ENCODE results near the gene OR1F1.
"Not testable (repeated sequence)": the region's sequence is repeated elsewhere in the genome, so short reads cannot be mapped to it uniquely, and the experiment has no call there.

OR1F1 gene

GRCh38 chr16:3152027-3152276, 36.1 kb upstream of the OR1F1 start:
- no peak for DNase-seq

- DNase-seq, result no peak
These were observed 35.6 kb upstream of the OR1F1 start for GRCh38 chr16:3152277-3152990.

- no peak for DNase-seq
These were observed 35.0 kb upstream of the OR1F1 start for GRCh38 chr16:3152991-3153368.

GRCh38 chr16:3155181-3155580, 32.8 kb upstream of the OR1F1 start:
- no peak for DNase-seq

- DNase-seq, result no peak
These were observed 32.0 kb upstream of the OR1F1 start for GRCh38 chr16:3155972-3156371.

- no peak for DNase-seq
These were observed 30.6 kb upstream of the OR1F1 start for GRCh38 chr16:3157229-3158025.

- no peak for DNase-seq
These were observed 29.9 kb upstream of the OR1F1 start for GRCh38 chr16:3158026-3158509.

GRCh38 chr16:3158510-3159314, 29.3 kb upstream of the OR1F1 start:
- DNase-seq, result peak; percentile 84

- DNase-seq, result no peak
These were observed 26.6 kb upstream of the OR1F1 start for GRCh38 chr16:3161235-3162018.

GRCh38 chr16:3164121-3164991, 23.6 kb upstream of the OR1F1 start:
- DNase-seq, result no peak

GRCh38 chr16:3165111-3165822, 22.7 kb upstream of the OR1F1 start:
- DNase-seq, result no peak

- no peak for DNase-seq
These were observed 21.5 kb upstream of the OR1F1 start for GRCh38 chr16:3166505-3166886.

GRCh38 chr16:3168729-3169128, 19.3 kb upstream of the OR1F1 start:
- DNase-seq, result not testable (repeated sequence)

GRCh38 chr16:3170440-3171180, 17.4 kb upstream of the OR1F1 start:
- no peak for DNase-seq

GRCh38 chr16:3171181-3171854, 16.7 kb upstream of the OR1F1 start:
- DNase-seq, result no peak

- peak; percentile 50 for DNase-seq
These were observed 16.0 kb upstream of the OR1F1 start for GRCh38 chr16:3171855-3172593.

- DNase-seq, result no peak
These were observed 13.9 kb upstream of the OR1F1 start for GRCh38 chr16:3173892-3174617.

- no peak for DNase-seq
These were observed 13.3 kb upstream of the OR1F1 start for GRCh38 chr16:3174618-3175148.
